ENCODE data around the gene UNC13A. TPM values are rescaled to one million over a fixed set of nuclear protein-coding genes. Genes with fewer than 3 reads are reported as not detected.
A peak's percentile ranks its signal among the peaks of the same experiment; 100 is the strongest.

Gene UNC13A
- total RNA-seq, 2 donors from 2014 or later = 0.14 to 2.4 TPM

GRCh38 chr19:17724655-17725054, 36.5 kb upstream of the UNC13A start:
- H3K9me3 ChIP-seq = no peaks in the 10 kb centered on the region
- no peaks in the 10 kb centered on the region for H3K27me3 ChIP-seq (replicated peaks; ENCODE audit: insufficient read depth)
- TF ChIP-seq CTCF (IDR thresholded peaks at IDR 0.05) (no peak), POLR2A (IDR thresholded peaks at IDR 0.05) (no peak), POLR2AphosphoS5 (IDR thresholded peaks at IDR 0.05) (no peak)
- H3K27ac ChIP-seq = no peak overlapping the region
- no peak overlapping the region for H3K4me3 ChIP-seq
- no peak for DNase-seq (ENCODE audit: low spot score)
- WGBS = 95% methylated on average over 7 of the region's 7 CpGs
- peaks cover 9% of the 10 kb centered on the region for H3K4me1 ChIP-seq (replicated peaks)
- H3K36me3 ChIP-seq = peaks cover 0 to 19% of the 10 kb centered on the region in 2 donors
- intact Hi-C loops (cut with DNase I) = no loop called here

GRCh38 chr19:17722655-17723240, 34.6 kb upstream of the UNC13A start:
- WGBS = 86% methylated on average over 12 of the region's 12 CpGs

GRCh38 chr19:17721821-17722220, 33.7 kb upstream of the UNC13A start:
- Histone ChIP-seq H3K4me3 (no peak overlapping the region), H3K36me3 (peaks cover 0 to 8% of the 10 kb centered on the region in 2 donors), H3K4me1 (replicated peaks) (peaks cover 9% of the 10 kb centered on the region), H3K27me3 (replicated peaks; ENCODE audit: insufficient read depth) (no peaks in the 10 kb centered on the region), H3K9me3 (no peaks in the 10 kb centered on the region), H3K27ac (no peak overlapping the region)
- WGBS = 66% methylated on average over 8 of the region's 8 CpGs
- TF ChIP-seq CTCF (IDR thresholded peaks at IDR 0.05) (no peak), POLR2AphosphoS5 (IDR thresholded peaks at IDR 0.05) (no peak), POLR2A (IDR thresholded peaks at IDR 0.05) (no peak)
- intact Hi-C loops (cut with DNase I) = no loop called here
- DNase-seq (ENCODE audit: low spot score) = no peak

More at GRCh38 chr19:17722655-17723240, 34.6 kb upstream of the UNC13A start:
- Histone ChIP-seq H3K4me3 (no peak overlapping the region), H3K9me3 (no peaks in the 10 kb centered on the region), H3K4me1 (replicated peaks) (peaks cover 9% of the 10 kb centered on the region), H3K27me3 (replicated peaks; ENCODE audit: insufficient read depth) (no peaks in the 10 kb centered on the region), H3K27ac (no peak overlapping the region), H3K36me3 (peaks cover 0 to 18% of the 10 kb centered on the region in 2 donors)
- intact Hi-C loops (cut with DNase I) = no loop called here
- no peak for DNase-seq (ENCODE audit: low spot score)
- TF ChIP-seq POLR2A (IDR thresholded peaks at IDR 0.05) = no peak
- TF ChIP-seq CTCF (IDR thresholded peaks at IDR 0.05) = no peak

GRCh38 chr19:17721111-17721628, 33.0 kb upstream of the UNC13A start:
- Histone ChIP-seq H3K36me3 (peaks cover 0 to 2% of the 10 kb centered on the region in 2 donors), H3K27ac (no peak overlapping the region), H3K9me3 (no peaks in the 10 kb centered on the region), H3K4me1 (replicated peaks) (peaks cover 9% of the 10 kb centered on the region), H3K4me3 (no peak overlapping the region), H3K27me3 (replicated peaks; ENCODE audit: insufficient read depth) (no peaks in the 10 kb centered on the region)
- no peak for TF ChIP-seq POLR2AphosphoS5 (IDR thresholded peaks at IDR 0.05)
- no peak for TF ChIP-seq POLR2A (IDR thresholded peaks at IDR 0.05)
- TF ChIP-seq CTCF (IDR thresholded peaks at IDR 0.05) = no peak
- DNase-seq (ENCODE audit: low spot score) = no peak
- WGBS = 84% methylated on average over 12 of the region's 12 CpGs
- intact Hi-C loops (cut with DNase I) = no loop called here

GRCh38 chr19:17720440-17720839, 32.3 kb upstream of the UNC13A start:
- Histone ChIP-seq H3K9me3 (no peaks in the 10 kb centered on the region), H3K27ac (no peak overlapping the region), H3K4me1 (replicated peaks) (peaks cover 9% of the 10 kb centered on the region), H3K27me3 (replicated peaks; ENCODE audit: insufficient read depth) (no peaks in the 10 kb centered on the region), H3K36me3 (no peaks in the 10 kb centered on the region), H3K4me3 (peak overlapping the region; percentile 71 to 81)
- no peak for DNase-seq (ENCODE audit: low spot score)
- WGBS = 18% methylated on average over 7 of the region's 7 CpGs
- intact Hi-C loops (cut with DNase I) = no loop called here
- no peak for TF ChIP-seq POLR2AphosphoS5 (IDR thresholded peaks at IDR 0.05)
- no peak for TF ChIP-seq CTCF (IDR thresholded peaks at IDR 0.05)
- no peak for TF ChIP-seq POLR2A (IDR thresholded peaks at IDR 0.05)

Data from prostate gland (tissue), 2 donors.